ENCODE measurements around the gene SYNPO2.

Gene SYNPO2

DNA sequence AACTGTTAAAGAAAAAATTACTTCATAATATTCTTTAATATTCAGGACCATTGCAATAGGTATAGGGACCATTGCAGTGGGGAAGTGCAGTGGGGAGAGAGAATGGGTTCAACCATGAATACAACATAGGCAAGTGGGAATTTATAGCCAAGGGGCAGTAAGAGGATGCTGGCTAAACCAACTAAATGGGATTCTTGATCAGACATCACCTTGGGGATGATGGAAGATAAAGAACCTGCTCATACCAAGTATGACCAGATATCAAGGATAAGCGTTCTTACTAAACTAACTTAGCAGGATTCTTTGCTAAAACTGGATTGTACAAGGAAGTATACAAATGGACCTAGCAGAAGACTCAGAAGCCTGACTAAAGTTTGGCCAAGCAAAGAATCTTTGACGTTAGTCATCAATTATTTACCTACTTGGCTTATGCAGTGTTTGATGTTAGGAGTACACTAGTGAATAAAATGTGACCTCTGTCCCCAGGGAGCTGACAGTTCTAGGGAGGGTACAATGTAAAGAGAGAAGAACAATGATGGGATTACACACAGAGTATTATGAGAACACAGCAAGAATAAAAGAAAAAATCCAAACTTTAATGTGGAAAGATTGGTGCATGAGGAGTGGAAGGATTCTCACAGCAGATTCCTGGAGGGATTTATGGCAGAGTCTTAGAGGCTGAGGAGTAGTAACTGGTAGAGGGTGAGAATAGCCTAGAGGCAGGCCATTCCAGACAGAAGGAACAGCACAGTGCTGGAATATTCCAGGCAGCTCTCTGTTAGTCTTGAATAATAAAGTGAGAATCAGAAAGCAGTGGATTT lies 192.3 kb downstream of the SYNPO2 start:
- TF ChIP-seq POLR2AphosphoS5 (IDR thresholded peaks at IDR 0.05; ENCODE audit: low read depth, low read length): no peak
- no peak for TF ChIP-seq TAF1 (IDR thresholded peaks at IDR 0.05; ENCODE audit: borderline replicate concordance, insufficient read depth, low read length)
- TF ChIP-seq, protein P1, sequence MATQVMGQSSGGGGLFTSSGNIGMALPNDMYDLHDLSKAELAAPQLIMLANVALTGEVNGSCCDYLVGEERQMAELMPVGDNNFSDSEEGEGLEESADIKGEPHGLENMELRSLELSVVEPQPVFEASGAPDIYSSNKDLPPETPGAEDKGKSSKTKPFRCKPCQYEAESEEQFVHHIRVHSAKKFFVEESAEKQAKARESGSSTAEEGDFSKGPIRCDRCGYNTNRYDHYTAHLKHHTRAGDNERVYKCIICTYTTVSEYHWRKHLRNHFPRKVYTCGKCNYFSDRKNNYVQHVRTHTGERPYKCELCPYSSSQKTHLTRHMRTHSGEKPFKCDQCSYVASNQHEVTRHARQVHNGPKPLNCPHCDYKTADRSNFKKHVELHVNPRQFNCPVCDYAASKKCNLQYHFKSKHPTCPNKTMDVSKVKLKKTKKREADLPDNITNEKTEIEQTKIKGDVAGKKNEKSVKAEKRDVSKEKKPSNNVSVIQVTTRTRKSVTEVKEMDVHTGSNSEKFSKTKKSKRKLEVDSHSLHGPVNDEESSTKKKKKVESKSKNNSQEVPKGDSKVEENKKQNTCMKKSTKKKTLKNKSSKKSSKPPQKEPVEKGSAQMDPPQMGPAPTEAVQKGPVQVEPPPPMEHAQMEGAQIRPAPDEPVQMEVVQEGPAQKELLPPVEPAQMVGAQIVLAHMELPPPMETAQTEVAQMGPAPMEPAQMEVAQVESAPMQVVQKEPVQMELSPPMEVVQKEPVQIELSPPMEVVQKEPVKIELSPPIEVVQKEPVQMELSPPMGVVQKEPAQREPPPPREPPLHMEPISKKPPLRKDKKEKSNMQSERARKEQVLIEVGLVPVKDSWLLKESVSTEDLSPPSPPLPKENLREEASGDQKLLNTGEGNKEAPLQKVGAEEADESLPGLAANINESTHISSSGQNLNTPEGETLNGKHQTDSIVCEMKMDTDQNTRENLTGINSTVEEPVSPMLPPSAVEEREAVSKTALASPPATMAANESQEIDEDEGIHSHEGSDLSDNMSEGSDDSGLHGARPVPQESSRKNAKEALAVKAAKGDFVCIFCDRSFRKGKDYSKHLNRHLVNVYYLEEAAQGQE (IDR thresholded peaks at IDR 0.05; ENCODE audit: insufficient read depth in 1 of 2, low read depth in 2 of 2, low read length in 2 of 2): no peak
- no peak for TF ChIP-seq SIN3A (IDR thresholded peaks at IDR 0.05; ENCODE audit: borderline replicate concordance, insufficient read depth, low read length)
- TF ChIP-seq FOXP2 (optimal IDR thresholded peaks at IDR 0.05; ENCODE audit: borderline replicate concordance, extremely low read depth, extremely low read length, insufficient read depth): no peak

DNA sequence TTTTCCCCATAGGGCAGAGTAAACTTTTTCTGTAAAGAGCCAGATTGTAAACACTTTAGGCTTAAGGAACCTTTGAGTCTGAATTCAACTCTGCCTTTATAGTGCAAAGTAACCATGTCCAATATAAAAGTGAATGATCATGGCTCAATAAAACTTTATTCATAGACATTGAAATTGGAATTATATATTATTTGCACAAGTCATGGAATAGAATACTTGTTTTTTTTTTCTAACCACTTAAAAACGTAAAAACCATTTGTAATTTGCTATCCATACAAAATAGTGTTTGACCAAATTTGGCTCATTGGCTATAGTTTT lies 192.8 kb downstream of the SYNPO2 start:
- no peak for TF ChIP-seq POLR2AphosphoS5 (IDR thresholded peaks at IDR 0.05; ENCODE audit: low read depth, low read length)
- no peak for TF ChIP-seq SIN3A (IDR thresholded peaks at IDR 0.05; ENCODE audit: borderline replicate concordance, insufficient read depth, low read length)
- TF ChIP-seq, protein P1 (IDR thresholded peaks at IDR 0.05; ENCODE audit: insufficient read depth in 1 of 2, low read depth in 2 of 2, low read length in 2 of 2): no peak

DNA sequence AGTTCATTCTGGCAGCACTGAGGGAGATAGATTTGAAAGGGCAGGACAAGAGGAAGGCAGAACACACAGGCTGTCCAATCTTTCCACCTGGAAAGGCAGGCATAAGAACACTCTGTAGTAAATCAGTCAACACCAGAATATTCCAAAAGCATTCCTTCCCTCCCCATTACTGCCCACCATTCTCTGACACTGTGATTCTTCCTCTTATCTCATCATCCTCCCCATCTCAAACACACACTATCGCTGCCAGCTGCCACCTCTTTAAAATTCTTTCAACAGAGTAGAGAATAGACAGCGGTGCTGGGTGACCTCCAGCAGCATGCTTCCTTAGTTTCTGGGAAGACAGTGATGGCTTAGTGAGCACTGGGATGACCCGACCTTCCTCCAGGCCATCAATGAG lies 193.3 kb downstream of the SYNPO2 start:
- TF ChIP-seq SIN3A (IDR thresholded peaks at IDR 0.05; ENCODE audit: borderline replicate concordance, insufficient read depth, low read length) (no peak), FOXP2 (optimal IDR thresholded peaks at IDR 0.05; ENCODE audit: borderline replicate concordance, extremely low read depth, extremely low read length, insufficient read depth) (no peak), TAF1 (IDR thresholded peaks at IDR 0.05; ENCODE audit: borderline replicate concordance, insufficient read depth, low read length) (no peak), POLR2AphosphoS5 (IDR thresholded peaks at IDR 0.05; ENCODE audit: low read depth, low read length) (no peak)
- TF ChIP-seq, protein P1 (IDR thresholded peaks at IDR 0.05; ENCODE audit: insufficient read depth in 1 of 2, low read depth in 2 of 2, low read length in 2 of 2): no peak

DNA sequence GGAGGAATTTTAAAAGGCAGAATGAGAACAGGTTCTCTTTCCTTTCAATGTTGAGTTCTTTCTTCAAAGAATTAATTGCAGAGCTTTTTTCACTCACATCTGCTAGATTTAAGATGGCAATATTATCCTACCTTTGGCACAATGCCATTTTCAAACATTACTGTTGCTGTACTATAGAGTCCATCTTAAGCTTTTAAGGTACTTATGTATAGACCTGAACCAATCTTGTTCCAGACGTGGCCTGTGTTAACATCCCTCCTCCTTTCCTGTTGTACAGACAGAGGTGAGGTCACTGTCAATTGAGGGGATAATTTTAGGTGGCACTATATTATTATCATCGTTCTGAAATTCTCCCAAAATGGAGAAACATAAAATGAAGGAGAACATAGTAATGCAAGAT lies 194.0 kb downstream of the SYNPO2 start:
- TF ChIP-seq FOXP2 (optimal IDR thresholded peaks at IDR 0.05; ENCODE audit: borderline replicate concordance, extremely low read depth, extremely low read length, insufficient read depth) (no peak), POLR2AphosphoS5 (IDR thresholded peaks at IDR 0.05; ENCODE audit: low read depth, low read length) (no peak), SIN3A (IDR thresholded peaks at IDR 0.05; ENCODE audit: borderline replicate concordance, insufficient read depth, low read length) (no peak), TAF1 (IDR thresholded peaks at IDR 0.05; ENCODE audit: borderline replicate concordance, insufficient read depth, low read length) (no peak)
- TF ChIP-seq, protein P1 (IDR thresholded peaks at IDR 0.05; ENCODE audit: insufficient read depth in 1 of 2, low read depth in 2 of 2, low read length in 2 of 2): no peak
